HG03196 (cell line): ENCODE measurements around the gene PPIF.
A peak's percentile ranks its signal among the peaks of the same experiment; 100 is the strongest.
"Not testable (repeated sequence)": the region's sequence is repeated elsewhere in the genome, so short reads cannot be mapped to it uniquely, and the experiment has no call there.

Source experiments
- ATAC-seq: cut with Tn5 transposase; IDR thresholded peaks from one replicate; pipeline ENCODE4 v1.9.1; 2021; ENCODE audit not compliant: unreplicated experiment

Gene PPIF

DNA sequence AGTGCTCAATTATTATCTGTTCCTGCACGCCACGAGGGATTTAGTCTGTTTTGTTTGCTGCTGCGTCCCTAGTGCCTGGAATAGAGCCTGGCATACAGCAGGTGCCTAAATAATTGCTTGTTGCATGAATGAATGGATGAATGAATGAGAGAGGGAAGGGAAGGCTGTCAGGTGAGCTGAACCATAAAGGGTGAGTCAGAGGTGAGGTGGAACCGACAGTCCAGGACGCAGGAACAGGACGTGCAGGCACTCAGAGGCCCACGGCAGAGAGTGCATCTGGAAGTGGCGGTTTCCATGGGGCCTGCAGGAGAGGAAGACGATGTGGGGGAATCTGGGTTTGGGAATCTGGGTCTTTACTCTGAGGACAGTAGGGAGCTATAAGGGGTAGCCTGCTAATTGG, 17.7 kb upstream of the PPIF start:
- ATAC-seq, result no peak

DNA sequence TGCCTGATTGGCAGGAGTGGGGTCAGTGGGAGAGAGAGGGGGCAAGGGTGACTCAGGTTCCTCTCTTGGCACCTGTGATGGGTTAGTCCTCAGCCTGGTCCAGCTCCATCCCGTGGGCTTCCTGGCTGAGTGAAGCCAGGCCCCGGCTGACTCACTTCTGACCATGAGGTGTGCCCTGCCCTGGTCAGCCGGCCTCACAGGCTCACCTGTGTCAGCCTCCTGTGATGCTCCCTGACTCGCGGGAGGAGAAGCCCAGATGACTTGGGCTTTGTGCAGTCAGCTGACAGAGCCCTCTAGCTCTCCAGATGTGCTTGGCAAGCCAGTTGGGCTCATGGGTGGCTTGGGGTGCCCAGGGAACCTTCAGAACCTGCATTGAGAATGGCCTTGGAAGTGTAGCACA, 16.0 kb upstream of the PPIF start:
- ATAC-seq, result no peak

- ATAC-seq, result peak; percentile 92
These were observed 15.6 kb upstream of the PPIF start for GRCh38 chr10:79331709-79332108.

DNA sequence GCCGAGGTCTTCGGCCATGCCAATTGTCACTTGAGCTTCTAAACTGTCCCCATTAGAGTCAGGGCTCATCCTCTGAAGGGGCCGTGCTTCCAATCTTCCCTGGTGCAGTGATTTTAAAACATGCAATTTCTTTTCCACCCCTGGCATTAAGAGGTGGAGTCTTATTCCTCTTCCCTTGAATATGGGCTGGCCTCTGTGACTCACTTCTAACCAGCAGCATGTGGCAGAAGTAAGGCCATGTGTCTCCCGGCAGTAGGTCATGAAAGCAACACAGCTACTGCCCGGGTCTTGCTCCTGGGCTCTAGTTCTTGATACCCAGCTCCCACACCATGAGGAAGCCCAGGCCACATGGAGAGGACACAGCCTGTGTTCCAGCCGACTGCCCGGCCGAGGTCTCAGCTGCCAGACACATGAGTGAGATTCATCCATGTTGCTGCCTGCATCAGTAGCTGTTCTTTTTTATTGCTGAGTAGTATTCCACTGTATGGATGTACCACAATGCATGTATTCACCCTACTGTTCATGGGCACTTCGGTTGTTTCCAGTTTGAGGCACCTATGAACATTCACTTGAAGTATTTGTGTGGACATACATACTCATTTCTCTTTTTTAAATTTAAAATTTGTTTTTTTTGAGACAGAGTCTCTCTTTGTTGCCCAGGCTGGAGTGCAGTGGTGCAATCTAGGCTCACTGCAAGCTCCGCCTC, 14.5 kb upstream of the PPIF start:
- ATAC-seq, result not testable (repeated sequence)

DNA sequence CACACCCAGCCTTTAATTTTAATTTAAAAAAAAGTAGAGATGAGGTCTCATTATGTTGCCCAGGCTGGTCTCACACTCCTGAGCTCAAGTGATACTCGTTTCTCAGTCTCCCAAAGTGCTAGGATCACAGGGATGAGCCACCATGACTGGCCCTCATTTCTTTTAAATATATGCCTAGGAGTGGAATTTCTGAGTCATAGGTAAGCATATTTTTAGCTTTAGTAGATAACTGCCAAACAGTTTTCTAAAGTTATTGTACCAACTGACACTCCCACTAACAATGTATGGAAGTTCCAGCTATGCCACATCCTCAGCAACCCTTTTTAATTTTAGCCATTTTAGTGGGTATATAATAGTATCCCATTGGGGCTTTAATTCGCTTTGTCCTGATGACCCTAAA, 13.8 kb upstream of the PPIF start:
- ATAC-seq, result no peak

DNA sequence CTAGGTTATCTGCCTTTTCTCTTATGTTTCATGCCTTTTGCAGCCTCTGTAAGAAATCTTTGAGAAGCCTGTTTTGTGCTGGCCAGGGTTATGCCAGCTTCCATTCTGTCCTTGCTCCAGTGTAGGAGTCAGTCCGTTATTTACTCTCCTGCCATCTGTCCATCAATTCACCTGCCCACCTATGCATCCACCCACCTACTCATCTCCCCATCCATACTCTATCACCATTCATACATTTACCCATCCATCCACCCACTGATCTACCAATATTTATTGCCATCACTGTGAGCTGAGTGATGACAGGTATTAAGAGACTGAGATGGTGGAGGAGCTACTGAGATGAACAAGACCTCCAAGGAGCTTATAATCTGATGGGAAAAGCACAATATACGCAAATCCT, 12.7 kb upstream of the PPIF start:
- no peak for ATAC-seq

GRCh38 chr10:79335094-79335469, 12.2 kb upstream of the PPIF start:
- ATAC-seq, result no peak

GRCh38 chr10:79335470-79336235, 11.6 kb upstream of the PPIF start:
- ATAC-seq, result no peak

- no peak for ATAC-seq
These were observed 11.0 kb upstream of the PPIF start for GRCh38 chr10:79336276-79336675.

DNA sequence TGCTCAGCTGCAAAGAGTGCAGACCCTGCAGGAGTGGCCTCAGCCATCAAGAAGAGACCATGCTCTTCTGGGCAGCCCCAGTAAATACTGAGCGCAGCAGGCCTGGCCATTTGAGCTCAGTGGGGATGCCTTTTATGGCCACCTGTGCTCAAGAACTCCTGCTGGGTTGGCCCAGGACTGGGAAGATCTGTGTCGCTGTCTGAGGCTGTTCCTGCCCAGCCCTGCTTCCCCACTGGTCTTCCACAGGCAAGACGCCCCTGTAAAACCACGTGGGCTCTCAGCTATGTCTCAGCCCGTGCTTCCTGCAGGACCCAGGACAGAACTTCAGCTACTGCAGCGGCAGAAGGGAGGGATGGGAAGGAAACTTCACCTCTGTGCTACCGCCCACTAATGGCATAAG, 10.5 kb upstream of the PPIF start:
- no peak for ATAC-seq

GRCh38 chr10:79337783-79338469, 9.3 kb upstream of the PPIF start:
- ATAC-seq, result not testable (repeated sequence)

- no peak for ATAC-seq
These were observed 8.0 kb upstream of the PPIF start for GRCh38 chr10:79339266-79339665.

GRCh38 chr10:79340646-79341244, 6.5 kb upstream of the PPIF start:
- ATAC-seq, result no peak

DNA sequence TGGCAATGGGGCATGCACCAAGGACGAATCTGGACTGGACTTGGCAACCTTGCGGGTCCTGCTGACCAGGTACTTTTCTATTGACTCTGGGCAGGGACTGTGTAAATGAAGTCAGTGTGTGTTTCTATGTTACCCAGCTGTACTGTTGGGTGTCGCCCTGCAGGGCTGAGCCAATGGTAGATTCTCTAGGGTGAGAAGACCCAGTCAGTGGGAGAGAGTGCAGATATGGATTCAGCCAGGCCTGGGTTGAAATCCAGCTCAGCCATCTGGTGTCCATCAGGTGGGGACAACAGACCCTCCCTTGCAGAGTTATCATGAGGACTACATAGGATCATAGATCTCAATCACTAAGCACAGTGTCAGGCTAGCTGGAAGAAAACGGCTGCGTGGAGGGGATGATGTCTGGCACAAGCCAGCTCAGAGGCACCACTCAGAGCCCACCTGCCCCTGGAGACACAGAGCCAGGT, 4.9 kb upstream of the PPIF start:
- no peak for ATAC-seq

GRCh38 chr10:79342811-79343561, 4.3 kb upstream of the PPIF start:
- ATAC-seq, result no peak

- ATAC-seq, result no peak
These were observed 2.6 kb upstream of the PPIF start for GRCh38 chr10:79344502-79345195.

DNA sequence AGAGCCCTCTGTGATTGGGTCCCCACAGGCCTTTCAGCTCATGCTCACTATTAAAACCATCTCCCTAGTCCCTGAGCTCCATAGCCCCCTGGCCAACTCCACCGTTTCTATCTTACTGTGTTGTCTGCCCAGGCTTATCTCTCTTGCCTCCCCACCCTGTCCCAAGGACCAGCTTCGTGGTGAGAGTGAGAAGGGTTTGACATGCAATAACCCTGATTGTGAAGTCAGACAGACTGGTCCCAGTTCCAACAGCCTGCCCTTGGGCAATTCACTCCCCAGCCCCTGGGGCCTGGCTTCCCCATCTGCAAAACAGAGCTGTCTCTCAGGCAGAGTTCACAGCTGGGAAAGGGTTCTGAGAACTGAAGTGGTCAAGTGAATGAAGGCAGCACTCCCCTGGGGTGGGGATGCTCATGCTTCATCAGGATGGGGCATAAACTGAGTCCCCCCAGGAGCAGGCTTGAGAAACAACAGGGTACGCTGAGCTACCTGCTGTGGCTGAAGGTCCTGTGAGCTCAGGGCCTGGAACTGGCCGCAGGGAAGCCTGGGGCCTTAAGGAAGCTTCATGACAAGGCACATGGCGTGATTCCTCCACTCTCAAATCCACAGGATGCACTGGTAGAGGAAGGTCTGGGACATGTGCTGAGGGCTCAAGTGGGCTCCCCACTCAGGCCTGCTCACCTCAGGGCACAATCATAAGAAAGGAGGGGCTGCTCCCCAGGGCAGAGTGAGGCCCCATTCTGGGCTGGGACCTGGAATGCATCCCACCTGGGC, 1.8 kb upstream of the PPIF start:
- ATAC-seq, result no peak

DNA sequence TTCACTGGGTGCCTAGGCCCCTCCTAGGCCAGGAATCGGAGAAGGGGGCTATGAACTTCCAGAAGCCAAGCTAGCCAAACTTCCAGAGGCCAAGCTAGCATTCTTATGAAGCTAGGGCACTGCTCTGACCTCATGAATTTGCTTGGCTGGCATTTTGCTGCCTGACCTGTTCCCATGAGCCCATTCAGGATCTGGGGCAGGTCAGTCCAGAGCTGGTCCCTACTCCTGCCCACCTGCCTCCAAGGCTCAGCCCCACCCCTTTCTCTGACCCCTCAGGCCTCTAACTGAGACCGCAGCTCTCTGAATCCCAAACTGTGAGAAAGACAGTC, 1.3 kb upstream of the PPIF start:
- no peak for ATAC-seq

- no peak for ATAC-seq
These were observed 662 bp upstream of the PPIF start for GRCh38 chr10:79346388-79347225.
